ENCODE results near the gene ARRDC2.
A peak's percentile ranks its signal among the peaks of the same experiment; 100 is the strongest.

Gene ARRDC2

DNA sequence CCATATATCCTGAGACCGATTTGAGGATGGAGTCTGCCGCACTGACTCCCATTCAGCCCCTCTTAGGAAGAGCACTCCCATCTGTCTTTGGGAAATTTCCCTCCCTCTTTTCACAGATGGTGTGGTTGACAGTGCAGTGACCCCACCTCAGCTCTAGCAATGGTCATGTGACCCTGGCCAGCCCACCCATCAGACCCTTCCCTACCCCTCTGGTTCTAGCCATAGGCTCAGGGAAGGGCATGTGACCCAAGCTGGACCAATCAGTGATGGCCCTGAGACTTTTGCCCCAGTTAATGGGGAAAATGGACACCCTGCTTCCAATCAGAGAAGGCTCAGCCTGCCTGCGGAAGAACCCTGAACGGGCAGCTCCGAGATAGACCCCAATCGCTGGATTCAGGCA is 52.5 kb downstream of the ARRDC2 start:
- DNase-seq = no peak

DNA sequence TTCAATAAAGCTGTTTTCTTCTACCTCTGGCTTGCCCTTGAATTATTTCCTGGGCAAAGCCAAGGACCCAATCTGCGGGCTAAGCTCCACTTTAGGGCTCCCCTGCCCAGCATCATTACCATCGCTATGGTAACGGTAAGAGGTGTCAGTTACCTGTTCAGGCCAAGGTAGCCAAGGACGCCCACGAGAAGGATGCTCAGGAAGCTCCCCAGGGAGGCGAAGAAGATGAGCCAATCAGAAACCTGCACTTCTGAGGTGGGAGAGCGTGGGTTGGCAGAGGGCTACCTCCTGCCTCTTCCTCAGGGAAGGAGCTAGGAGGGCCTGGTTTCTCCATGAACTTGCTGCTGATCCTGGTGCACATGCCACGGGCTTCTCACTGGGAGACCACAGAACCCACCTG is 54.1 kb downstream of the ARRDC2 start:
- DNase-seq = no peak

DNA sequence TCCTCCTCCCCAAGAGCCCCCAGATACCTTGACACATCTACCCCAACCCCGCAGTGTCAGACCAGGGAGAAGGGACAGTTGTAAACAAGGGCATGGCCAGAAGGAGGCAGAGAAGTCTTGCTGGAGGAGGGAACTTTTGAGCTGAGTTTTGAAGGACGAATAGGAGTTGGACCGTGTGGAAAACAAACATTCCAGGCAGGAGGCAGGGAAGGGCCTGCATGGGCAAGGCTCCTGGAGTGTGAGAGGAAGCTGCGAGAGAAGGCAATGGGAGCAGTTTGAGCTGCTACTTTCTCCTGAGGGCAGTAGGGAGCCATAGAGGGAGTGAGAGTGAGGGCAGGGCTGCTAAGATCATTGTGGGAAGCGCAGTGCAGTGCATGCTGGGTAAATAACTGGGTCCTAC is 55.5 kb downstream of the ARRDC2 start:
- DNase-seq = peak; percentile 42
